PFSK-1 (cell line): ENCODE measurements around the gene RARA.

Source experiments
- POLR2AphosphoS5 ChIP-seq: IDR thresholded peaks from 2 replicates; pipeline ENCODE4 v1.6.1; 2012; ENCODE audit warnings: low read depth, mild to moderate bottlenecking, control low read depth, low read length, moderate library complexity
- SIN3A ChIP-seq: IDR thresholded peaks from 2 replicates; pipeline ENCODE4 v1.6.1; 2012; ENCODE audit warnings: mild to moderate bottlenecking, low read length, moderate library complexity, borderline replicate concordance; ENCODE audit not compliant: insufficient read depth
- TAF1 ChIP-seq: IDR thresholded peaks from 2 replicates; pipeline ENCODE4 v1.6.1; 2012; ENCODE audit warnings: low read length, control low read depth, borderline replicate concordance; ENCODE audit not compliant: insufficient read depth
- TF ChIP-seq, protein P1 (sequence below), 2 experiments: IDR thresholded peaks; 2 replicates each; pipeline versions ENCODE4 v1.6.1 to v1.8.0; 2011 to 2012; ENCODE audit warnings: low read depth in 2 of 2, low read length in 2 of 2, control low read depth in 1 of 2, inconsistent platforms in 1 of 2, mild to moderate bottlenecking in 1 of 2, moderate library complexity in 1 of 2; ENCODE audit not compliant: insufficient read depth in 1 of 2

DNA sequence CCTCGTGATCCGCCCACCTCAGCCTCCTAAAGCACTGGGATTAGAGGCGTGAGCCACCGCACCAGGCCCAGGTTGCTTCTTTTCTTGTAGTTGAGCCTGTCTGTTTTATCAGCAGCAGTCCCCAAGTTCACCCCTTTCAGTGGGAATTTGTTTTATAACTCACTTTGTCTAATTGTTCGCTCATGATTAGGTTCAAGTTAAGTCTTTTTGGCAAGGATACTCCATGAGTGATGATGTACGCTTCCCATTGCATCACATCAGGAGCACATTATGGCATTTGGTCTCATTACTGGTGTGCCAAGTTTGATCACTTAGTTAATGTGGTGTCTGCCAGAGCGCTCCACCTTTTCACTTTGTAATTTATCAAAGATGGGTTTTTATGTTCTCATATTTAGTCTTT lies 70.0 kb downstream of the RARA start:
- no peak for TF ChIP-seq TAF1
- TF ChIP-seq, protein P1, sequence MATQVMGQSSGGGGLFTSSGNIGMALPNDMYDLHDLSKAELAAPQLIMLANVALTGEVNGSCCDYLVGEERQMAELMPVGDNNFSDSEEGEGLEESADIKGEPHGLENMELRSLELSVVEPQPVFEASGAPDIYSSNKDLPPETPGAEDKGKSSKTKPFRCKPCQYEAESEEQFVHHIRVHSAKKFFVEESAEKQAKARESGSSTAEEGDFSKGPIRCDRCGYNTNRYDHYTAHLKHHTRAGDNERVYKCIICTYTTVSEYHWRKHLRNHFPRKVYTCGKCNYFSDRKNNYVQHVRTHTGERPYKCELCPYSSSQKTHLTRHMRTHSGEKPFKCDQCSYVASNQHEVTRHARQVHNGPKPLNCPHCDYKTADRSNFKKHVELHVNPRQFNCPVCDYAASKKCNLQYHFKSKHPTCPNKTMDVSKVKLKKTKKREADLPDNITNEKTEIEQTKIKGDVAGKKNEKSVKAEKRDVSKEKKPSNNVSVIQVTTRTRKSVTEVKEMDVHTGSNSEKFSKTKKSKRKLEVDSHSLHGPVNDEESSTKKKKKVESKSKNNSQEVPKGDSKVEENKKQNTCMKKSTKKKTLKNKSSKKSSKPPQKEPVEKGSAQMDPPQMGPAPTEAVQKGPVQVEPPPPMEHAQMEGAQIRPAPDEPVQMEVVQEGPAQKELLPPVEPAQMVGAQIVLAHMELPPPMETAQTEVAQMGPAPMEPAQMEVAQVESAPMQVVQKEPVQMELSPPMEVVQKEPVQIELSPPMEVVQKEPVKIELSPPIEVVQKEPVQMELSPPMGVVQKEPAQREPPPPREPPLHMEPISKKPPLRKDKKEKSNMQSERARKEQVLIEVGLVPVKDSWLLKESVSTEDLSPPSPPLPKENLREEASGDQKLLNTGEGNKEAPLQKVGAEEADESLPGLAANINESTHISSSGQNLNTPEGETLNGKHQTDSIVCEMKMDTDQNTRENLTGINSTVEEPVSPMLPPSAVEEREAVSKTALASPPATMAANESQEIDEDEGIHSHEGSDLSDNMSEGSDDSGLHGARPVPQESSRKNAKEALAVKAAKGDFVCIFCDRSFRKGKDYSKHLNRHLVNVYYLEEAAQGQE (IDR thresholded peaks at IDR 0.05; ENCODE audit: insufficient read depth in 1 of 2, low read depth in 2 of 2, low read length in 2 of 2), result no peak
- TF ChIP-seq SIN3A, result no peak
- TF ChIP-seq POLR2AphosphoS5, result no peak
